ENCODE results near the gene NMU. TPM values are rescaled to one million over a fixed set of nuclear protein-coding genes. Genes with fewer than 3 reads are reported as not detected.
"Not testable (repeated sequence)": the region's sequence is repeated elsewhere in the genome, so short reads cannot be mapped to it uniquely, and the experiment has no call there.

NMU gene
- polyA plus RNA-seq, 10 donors = 0.72 to 3.1 (median 1.8) TPM

DNA sequence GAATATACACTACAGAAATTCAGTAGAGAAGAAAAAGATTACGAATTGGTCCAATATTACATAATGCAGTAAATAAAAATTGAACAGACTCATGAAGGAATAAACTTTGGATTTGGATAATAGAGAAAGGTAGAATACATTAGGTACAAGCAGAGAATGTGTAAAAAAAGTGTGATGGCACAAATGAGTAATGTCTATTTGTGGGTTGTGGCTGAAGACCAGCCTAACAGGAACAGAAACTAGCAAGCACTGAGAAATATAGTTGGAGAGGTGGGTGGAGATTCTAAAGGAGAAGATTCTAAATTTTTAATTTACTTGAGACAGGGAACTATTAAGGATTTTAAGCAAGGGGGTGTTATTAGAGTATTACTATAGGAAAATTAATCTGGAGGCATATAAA, 74.2 kb downstream of the NMU start:
- DNase-seq = peak in 1 of 3 donors; percentile 19

GRCh38 chr4:55560096-55560495, 76.0 kb downstream of the NMU start:
- DNase-seq = no peak

GRCh38 chr4:55554453-55555030, 81.6 kb downstream of the NMU start:
- DNase-seq = peak in 2 of 3 donors; percentile 28 to 61

DNA sequence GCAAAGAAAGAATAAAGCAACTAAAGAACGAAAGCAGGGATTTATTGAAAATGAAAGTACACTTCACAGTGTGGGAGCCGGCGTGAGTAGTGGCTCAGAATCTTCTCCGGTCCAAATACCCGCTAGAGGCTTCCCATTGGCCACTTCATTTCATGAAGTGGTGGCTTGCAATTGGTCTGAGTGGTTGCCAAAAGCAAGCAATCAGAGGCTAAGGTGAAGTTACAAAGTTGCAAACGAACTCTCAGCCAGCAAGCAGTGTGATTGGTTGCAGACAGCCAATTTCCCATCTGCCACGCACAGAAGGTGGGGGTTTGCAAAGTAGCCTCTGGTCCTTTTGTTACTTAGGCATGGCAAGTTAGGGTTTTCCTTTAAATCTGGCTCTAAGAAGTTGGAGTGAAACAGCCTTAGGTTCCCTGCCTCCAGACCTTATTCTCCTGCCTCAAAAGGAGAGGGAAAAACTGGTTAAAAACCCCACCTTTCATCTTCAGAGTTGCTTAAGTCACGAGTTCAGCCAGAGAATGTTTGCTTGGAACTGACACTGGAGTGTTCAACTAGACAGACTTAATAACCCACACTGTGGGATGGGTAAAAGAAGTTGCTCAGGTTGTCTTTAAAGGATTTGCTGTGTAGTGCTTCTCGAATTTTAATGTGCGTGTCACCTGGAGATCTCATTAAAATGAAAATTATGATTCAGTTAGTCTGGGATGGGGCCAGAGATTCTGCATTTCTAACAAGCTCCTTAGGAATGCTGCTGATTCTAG, 82.5 kb downstream of the NMU start:
- peak in 2 of 3 donors; percentile 44 to 55 for DNase-seq

- DNase-seq = not testable (repeated sequence)
Measured at GRCh38 chr4:55551964-55552363, 84.1 kb downstream of the NMU start.

- peak in 1 of 3 donors; percentile 69 for DNase-seq
Measured at GRCh38 chr4:55549888-55550287, 86.2 kb downstream of the NMU start.

GRCh38 chr4:55547918-55548317, 88.2 kb downstream of the NMU start:
- peak in 1 of 3 donors; percentile 5 for DNase-seq

GRCh38 chr4:55547466-55547770, 88.7 kb downstream of the NMU start:
- peak in 1 of 3 donors; percentile 71 for DNase-seq

- DNase-seq = peak; percentile 88 to 98 (median 93)
Measured at GRCh38 chr4:55546756-55547465, 89.2 kb downstream of the NMU start, which contains the start of gene CLOCK. TSS of gene CLOCK (minus strand) at chr4:55546909. CDS start at chr4:55482785, 64,124 bp downstream.

DNA sequence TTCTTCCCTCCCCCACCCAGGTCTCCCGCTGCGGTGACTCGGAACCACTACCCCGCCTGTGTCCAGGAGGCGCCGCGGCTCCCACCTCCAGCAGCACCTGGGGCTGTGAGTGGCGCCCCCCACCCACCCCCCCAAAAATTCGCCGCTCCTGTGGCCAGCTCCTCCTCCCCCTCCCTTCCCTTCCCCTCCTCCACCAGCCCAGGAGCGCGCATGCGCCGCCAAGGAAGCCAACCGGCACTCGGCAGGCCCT, 89.7 kb downstream of the NMU start:
- DNase-seq = no peak

GRCh38 chr4:55545641-55546505, 90.2 kb downstream of the NMU start:
- DNase-seq = peak; percentile 67 to 92 (median 82)

Other genes starting within 250 kb of the NMU start
- gene TMEM165, start 240.3 kb downstream of the NMU start, polyA plus RNA-seq (ENCODE audit: insufficient read length in 10 of 10) = 10 to 100 TPM; 38.1 to 64.1 (median 45.9) TPM
- gene CLOCK, start 89.4 kb downstream of the NMU start, polyA plus RNA-seq (ENCODE audit: insufficient read length in 10 of 10) = 10 to 100 TPM; 11.7 to 21.3 (median 16.8) TPM
- not detected for gene PDCL2, start 44.1 kb downstream of the NMU start, polyA plus RNA-seq (ENCODE audit: insufficient read length in 10 of 10)
- gene EXOC1L, start 183.5 kb upstream of the NMU start, polyA plus RNA-seq (ENCODE audit: insufficient read length in 10 of 10) = not detected
- gene EXOC1, start 217.3 kb upstream of the NMU start, polyA plus RNA-seq (ENCODE audit: insufficient read length in 10 of 10) = 10 to 100 TPM; 18.9 to 33.5 (median 26.9) TPM

Measured in muscle of back (tissue), 11 donors.